ENCODE data around the gene EIF2S3. TPM values are rescaled to one million over a fixed set of nuclear protein-coding genes. Genes with fewer than 3 reads are reported as not detected.

EIF2S3 gene
- total and polyA plus RNA-seq, 2 of the 8 experiments (the other 6 are each of a cell fraction or from before 2014, with no cell fraction given), result 65.5 to 259 TPM

DNA sequence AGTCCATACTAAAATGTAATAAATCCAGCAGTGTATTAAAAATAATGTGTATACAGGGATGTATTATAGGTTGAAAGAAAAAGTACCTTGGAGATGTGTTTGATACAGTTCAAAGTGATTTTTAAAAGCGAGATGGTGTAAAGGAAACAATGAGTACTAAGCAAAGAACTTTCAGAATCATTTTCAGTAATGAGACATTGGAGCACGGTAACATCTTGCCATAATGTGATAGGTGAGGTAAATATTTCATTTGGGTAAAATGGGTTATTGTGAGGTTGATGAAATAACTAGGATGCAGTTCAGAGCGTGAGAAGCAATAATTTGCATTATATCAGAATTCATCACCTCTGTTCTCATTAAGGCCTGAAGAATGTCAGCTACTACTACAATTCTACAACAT is 25.9 kb downstream of the EIF2S3 start:
- H2BK5ac ChIP-seq (ENCODE audit: low read depth, low read length), result no peak overlapping the region
- no peaks in the 10 kb centered on the region for H3K23me2 ChIP-seq (ENCODE audit: low read depth, low read length)
- no peak overlapping the region for H2BK20ac ChIP-seq (ENCODE audit: low read length)
- H3K79me1 ChIP-seq (ENCODE audit: low read depth, low read length), result no peaks in the 10 kb centered on the region
- no peak overlapping the region for H4K8ac ChIP-seq (ENCODE audit: extremely low read depth, insufficient read depth, low read length)
- H3K4me1 ChIP-seq (replicated peaks in 1 of 4; ENCODE audit: control insufficient read depth in 3 of 4, insufficient read depth in 4 of 4, low read length in 3 of 4), result no peaks in the 10 kb centered on the region
- H3K56ac ChIP-seq (replicated peaks; ENCODE audit: insufficient read length, low read depth, low read length), result no peak overlapping the region
- H3K36me3 ChIP-seq (ENCODE audit: control insufficient read depth in 2 of 4, insufficient read depth in 4 of 4, low read length in 3 of 4), result peaks cover 0 to 23% (median 7%) of the 10 kb centered on the region in 4 experiments; a peak in 4 of 8 replicates
- no peak overlapping the region for H3K14ac ChIP-seq (ENCODE audit: insufficient read length)
- no peaks in the 10 kb centered on the region for H3K9me3 ChIP-seq (ENCODE audit: insufficient read depth in 2 of 2, low read depth in 1 of 2, low read length in 1 of 2)
- CTCF ChIA-PET (ENCODE audit: partially characterized antibody), result interaction anchor here (1.5 kb wide), 1 partner anchor 168 kb away, joined by 3 read pairs; no protein-coding TSS in a partner anchor
- H3K9ac ChIP-seq (replicated peaks in 1 of 4; ENCODE audit: extremely low read depth in 1 of 4, low read depth in 3 of 4, low read length in 3 of 4), result no peak overlapping the region
- H3K79me2 ChIP-seq (ENCODE audit: control insufficient read depth in 1 of 2, insufficient read depth in 2 of 2, low read length in 2 of 2), result no peaks in the 10 kb centered on the region
- FAIRE-seq, result no peak
- H4K91ac ChIP-seq (replicated peaks; ENCODE audit: insufficient read length, low read length), result no peak overlapping the region
- H3K4me3 ChIP-seq (ENCODE audit: extremely low read depth in 1 of 4, insufficient read depth in 2 of 4, low read depth in 3 of 4, low read length in 4 of 4), result no peak overlapping the region
- H4K5ac ChIP-seq (ENCODE audit: insufficient read length, low read depth, low read length), result no peak overlapping the region
- no peak overlapping the region for H3K4ac ChIP-seq (replicated peaks; ENCODE audit: insufficient read length, low read depth, low read length)
- DNase-seq (ENCODE audit: low read depth in 1 of 2, low spot score in 2 of 2), result no peak
- no peak overlapping the region for H2AK5ac ChIP-seq (ENCODE audit: low read depth, low read length)
- H3K23ac ChIP-seq (ENCODE audit: insufficient read length), result no peak overlapping the region
- H3K27me3 ChIP-seq (replicated peaks in 1 of 4; ENCODE audit: control insufficient read depth in 3 of 4, extremely low read depth in 1 of 4, insufficient read depth in 3 of 4, low read length in 3 of 4), result no peaks in the 10 kb centered on the region
- no peak overlapping the region for H3K18ac ChIP-seq (ENCODE audit: extremely low read depth, low read length)
- WGBS, 2 experiments (ENCODE audit: extremely low coverage in 1 of 2, insufficient coverage in 1 of 2, insufficient read length in 1 of 2, insufficient replicate concordance in 2 of 2, low coverage in 1 of 2, low lambda C conversion rate in 2 of 2, missing lambda C conversion rate in 1 of 2), result 71% methylated on average over 3 of the region's 3 CpGs; no CpG with 5 or more reads in 1 of the 2 experiments
- H3K4me2 ChIP-seq (ENCODE audit: insufficient read depth in 1 of 2, low read depth in 2 of 2, low read length in 2 of 2), result no peak overlapping the region
- H3K27ac ChIP-seq (ENCODE audit: low read depth, low read length), result no peak overlapping the region
- H2BK120ac ChIP-seq (replicated peaks; ENCODE audit: low read depth, low read length), result no peak overlapping the region
- H2BK15ac ChIP-seq (ENCODE audit: low read length), result no peak overlapping the region
- no peak overlapping the region for H2AFZ ChIP-seq (ENCODE audit: low read length)
- H4K20me1 ChIP-seq (replicated peaks in 1 of 2; ENCODE audit: control insufficient read depth in 1 of 2, insufficient read depth in 2 of 2, low read length in 2 of 2), result no peaks in the 10 kb centered on the region
- no peak overlapping the region for H2BK12ac ChIP-seq (ENCODE audit: low read depth, low read length)
- POLR2A ChIA-PET (ENCODE audit: partially characterized antibody), result interaction anchor here (0.7 to 3.8 kb wide), 7 partner anchors 10 to 165 kb away, joined by 3 to 17 read pairs (median 4); partner anchors contain the start of gene EIF2S3
- TF ChIP-seq BACH1 (IDR thresholded peaks at IDR 0.05; ENCODE audit: low read length) (no peak), SIRT6 (IDR thresholded peaks at IDR 0.05; ENCODE audit: low read length) (no peak), GTF2F1 (IDR thresholded peaks at IDR 0.05; ENCODE audit: borderline replicate concordance, low read depth, low read length) (no peak), KDM5A (IDR thresholded peaks at IDR 0.05; ENCODE audit: low read length) (no peak), FOSL1 (IDR thresholded peaks at IDR 0.05; ENCODE audit: insufficient read depth, low read depth, low read length) (no peak), SP1 (IDR thresholded peaks at IDR 0.05; ENCODE audit: low read depth, low read length) (no peak), RBBP5 (IDR thresholded peaks at IDR 0.05; ENCODE audit: borderline replicate concordance, low read depth, low read length) (no peak), KDM1A (IDR thresholded peaks at IDR 0.05; ENCODE audit: borderline replicate concordance, low read length) (no peak), CHD1 (IDR thresholded peaks at IDR 0.05; ENCODE audit: low read depth, low read length) (no peak), HDAC6 (IDR thresholded peaks at IDR 0.05; ENCODE audit: low read depth, low read length) (no peak), RXRA (IDR thresholded peaks at IDR 0.05; ENCODE audit: insufficient read depth, low read depth, low read length) (no peak), SAP30 (IDR thresholded peaks at IDR 0.05; ENCODE audit: insufficient read depth, insufficient replicate concordance, low read length) (no peak)
- TF ChIP-seq, protein P1, sequence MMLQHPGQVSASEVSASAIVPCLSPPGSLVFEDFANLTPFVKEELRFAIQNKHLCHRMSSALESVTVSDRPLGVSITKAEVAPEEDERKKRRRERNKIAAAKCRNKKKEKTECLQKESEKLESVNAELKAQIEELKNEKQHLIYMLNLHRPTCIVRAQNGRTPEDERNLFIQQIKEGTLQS (IDR thresholded peaks at IDR 0.05; ENCODE audit: insufficient read depth, low read depth, low read length), result no peak
- TF ChIP-seq, protein P2, sequence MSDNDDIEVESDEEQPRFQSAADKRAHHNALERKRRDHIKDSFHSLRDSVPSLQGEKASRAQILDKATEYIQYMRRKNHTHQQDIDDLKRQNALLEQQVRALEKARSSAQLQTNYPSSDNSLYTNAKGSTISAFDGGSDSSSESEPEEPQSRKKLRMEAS (IDR thresholded peaks at IDR 0.05), result no peak

All from H1 (cell line).